ENCODE measurements around the gene GBX2.

GBX2 gene

GRCh38 chr2:236129935-236130334 is 38.3 kb downstream of the GBX2 start:
- no peak for DNase-seq (ENCODE audit: low read depth in 1 of 2, low spot score in 1 of 2)
- H3K27me3 ChIP-seq (ENCODE audit: insufficient read depth, poor library complexity, severe bottlenecking) = no peaks in the 10 kb centered on the region
- H3K4me3 ChIP-seq (replicated peaks; ENCODE audit: insufficient read depth, low read length) = no peak overlapping the region
- H3K27ac ChIP-seq (replicated peaks) = no peak overlapping the region
- no peak for TF ChIP-seq POLR2AphosphoS5 (IDR thresholded peaks at IDR 0.05; ENCODE audit: low read depth)
- no peak for TF ChIP-seq CTCF (IDR thresholded peaks at IDR 0.05; ENCODE audit: insufficient read depth, low read length)
- TF ChIP-seq GABPA (IDR thresholded peaks at IDR 0.05; ENCODE audit: low read depth) = no peak
- TF ChIP-seq SPI1 (IDR thresholded peaks at IDR 0.05; ENCODE audit: borderline replicate concordance, low read depth) = no peak
- no peak for TF ChIP-seq REST (IDR thresholded peaks at IDR 0.05; ENCODE audit: insufficient replicate concordance, low read depth)

GRCh38 chr2:236128321-236128720 is 39.9 kb downstream of the GBX2 start:
- no peak for DNase-seq (ENCODE audit: low read depth in 1 of 2, low spot score in 1 of 2)
- H3K27ac ChIP-seq (replicated peaks) = no peak overlapping the region
- no peak for TF ChIP-seq SPI1 (IDR thresholded peaks at IDR 0.05; ENCODE audit: borderline replicate concordance, low read depth)
- no peak for TF ChIP-seq CTCF (IDR thresholded peaks at IDR 0.05; ENCODE audit: insufficient read depth, low read length)
- TF ChIP-seq POLR2AphosphoS5 (IDR thresholded peaks at IDR 0.05; ENCODE audit: low read depth) = no peak
- TF ChIP-seq GABPA (IDR thresholded peaks at IDR 0.05; ENCODE audit: low read depth) = no peak
- no peak for TF ChIP-seq REST (IDR thresholded peaks at IDR 0.05; ENCODE audit: insufficient replicate concordance, low read depth)
- no peak overlapping the region for H3K4me3 ChIP-seq (replicated peaks; ENCODE audit: insufficient read depth, low read length)
- H3K27me3 ChIP-seq (ENCODE audit: insufficient read depth, poor library complexity, severe bottlenecking) = no peaks in the 10 kb centered on the region

GRCh38 chr2:236127010-236127409 is 41.2 kb downstream of the GBX2 start:
- H3K27ac ChIP-seq (replicated peaks) = no peak overlapping the region
- DNase-seq (ENCODE audit: low read depth in 1 of 2, low spot score in 1 of 2) = no peak
- no peak overlapping the region for H3K4me3 ChIP-seq (replicated peaks; ENCODE audit: insufficient read depth, low read length)
- TF ChIP-seq GABPA (IDR thresholded peaks at IDR 0.05; ENCODE audit: low read depth) = no peak
- no peak for TF ChIP-seq POLR2AphosphoS5 (IDR thresholded peaks at IDR 0.05; ENCODE audit: low read depth)
- TF ChIP-seq SPI1 (IDR thresholded peaks at IDR 0.05; ENCODE audit: borderline replicate concordance, low read depth) = no peak
- TF ChIP-seq REST (IDR thresholded peaks at IDR 0.05; ENCODE audit: insufficient replicate concordance, low read depth) = no peak
- no peak for TF ChIP-seq CTCF (IDR thresholded peaks at IDR 0.05; ENCODE audit: insufficient read depth, low read length)
- H3K27me3 ChIP-seq (ENCODE audit: insufficient read depth, poor library complexity, severe bottlenecking) = no peaks in the 10 kb centered on the region
